RWPE1 (cell line): ENCODE results near the gene ARMC8.
A peak's percentile ranks its signal among the peaks of the same experiment; 100 is the strongest.

Experiments used
- CTCF ChIA-PET: fragments of 350-600 bp; sonication (Branson Sonifier 250); formaldehyde crosslinking; extraction: SDS; loops from one replicate; lab custom pipeline; 2021; lab: Yijun Ruan, JAX
- POLR2A ChIA-PET: fragments of 400-600 bp; formaldehyde crosslinking; extraction: SDS; loops from one replicate; lab custom pipeline; 2020; ENCODE audit warnings: antibody characterized with exemption; ENCODE audit not compliant: low non-redundant PET; lab: Yijun Ruan, JAX
- DNase-seq: peaks from one replicate; pipeline ENCODE4 v3.0.0; 2012; ENCODE audit warnings: low spot score
- H3K27ac ChIP-seq: fragments of 450-650 bp; 2 replicates; pipeline ENCODE4 v1.5.1; 2017
- CTCF ChIP-seq: fragments of 450-650 bp; conservative IDR thresholded peaks from 2 replicates; pipeline ENCODE4 v1.5.1; 2017; ENCODE audit warnings: low read depth, mild to moderate bottlenecking

The ARMC8 gene

DNA sequence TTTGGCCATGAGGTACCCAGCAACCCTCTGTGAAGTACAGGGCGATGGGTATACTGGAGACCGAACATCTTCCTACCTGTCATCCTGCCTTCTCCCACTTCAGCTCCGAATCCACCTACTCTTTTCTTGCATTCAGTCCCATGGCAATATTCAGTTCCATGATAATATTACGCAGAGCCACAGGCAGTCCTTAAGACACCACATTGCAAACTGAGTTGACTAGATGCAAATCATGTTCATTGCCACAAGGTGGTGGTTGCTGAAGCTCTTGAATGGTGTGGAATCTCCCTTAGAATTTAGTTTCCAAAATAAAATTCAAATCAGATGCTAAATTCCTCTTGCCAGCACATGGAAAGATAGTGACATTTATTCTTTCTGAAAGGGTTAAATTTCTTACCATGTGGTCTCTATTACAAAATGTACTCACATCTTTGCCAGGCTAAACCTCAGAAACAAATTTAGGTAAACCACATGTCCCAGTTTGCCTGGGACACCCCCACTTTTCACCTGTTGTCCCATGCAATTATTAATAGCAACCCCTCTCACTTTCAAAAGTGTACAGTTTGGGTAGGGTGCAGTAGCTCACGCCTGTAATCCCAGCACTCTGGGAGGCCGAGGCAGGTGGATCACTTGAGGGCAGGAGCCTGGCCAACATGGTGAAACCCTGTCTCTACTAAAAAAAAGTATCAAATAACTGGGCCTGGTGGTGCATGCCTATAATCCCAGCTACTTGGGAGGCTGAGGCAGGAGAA is 144.2 kb downstream of the ARMC8 start:
- no peak for TF ChIP-seq CTCF
- ChIA-PET POLR2A (no interaction called here), CTCF (interaction anchor here (0.5 to 1.9 kb wide), 10 partner anchors 12 to 1055 kb away, joined by 3 to 6 read pairs (median 4); partner anchors contain the start of gene ESYT3)
- no peak for DNase-seq
- H3K27ac ChIP-seq: no peak overlapping the region

DNA sequence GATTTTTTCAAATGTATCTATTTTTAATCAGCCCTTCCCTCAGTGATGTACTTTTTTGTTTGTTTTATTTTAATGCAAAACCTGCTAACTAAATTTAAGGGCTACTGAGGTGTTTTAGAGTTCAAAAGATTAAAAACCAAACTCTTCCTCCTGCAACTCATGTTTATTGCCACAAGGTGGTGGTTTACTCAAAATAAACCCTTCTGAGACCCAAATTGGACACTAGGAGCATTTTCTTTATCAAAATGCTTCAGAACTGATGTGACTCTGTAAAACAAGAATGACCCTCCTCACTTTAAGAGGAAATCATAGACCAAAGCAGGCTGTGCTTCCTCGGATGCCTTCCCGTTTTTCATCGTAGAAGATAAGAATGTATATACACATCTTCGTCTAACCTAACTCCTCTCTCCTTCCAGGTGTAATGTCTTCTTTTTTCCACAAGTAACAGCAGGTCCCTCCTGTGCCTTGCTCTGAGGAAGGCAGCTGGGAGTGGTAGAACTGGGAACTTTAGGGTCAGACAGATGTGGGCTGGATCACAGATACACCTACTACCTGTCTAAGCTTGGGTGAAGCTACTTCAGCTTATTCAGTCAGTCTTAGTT is 145.5 kb downstream of the ARMC8 start:
- CTCF ChIA-PET: interaction anchor here (0.6 to 1.9 kb wide), 4 partner anchors 15 to 591 kb away, joined by 3 to 8 read pairs (median 4); no protein-coding TSS in a partner anchor
- peak; percentile 49 for DNase-seq
- POLR2A ChIA-PET: no interaction called here
- TF ChIP-seq CTCF: peak; percentile 67
- no peak overlapping the region for H3K27ac ChIP-seq

DNA sequence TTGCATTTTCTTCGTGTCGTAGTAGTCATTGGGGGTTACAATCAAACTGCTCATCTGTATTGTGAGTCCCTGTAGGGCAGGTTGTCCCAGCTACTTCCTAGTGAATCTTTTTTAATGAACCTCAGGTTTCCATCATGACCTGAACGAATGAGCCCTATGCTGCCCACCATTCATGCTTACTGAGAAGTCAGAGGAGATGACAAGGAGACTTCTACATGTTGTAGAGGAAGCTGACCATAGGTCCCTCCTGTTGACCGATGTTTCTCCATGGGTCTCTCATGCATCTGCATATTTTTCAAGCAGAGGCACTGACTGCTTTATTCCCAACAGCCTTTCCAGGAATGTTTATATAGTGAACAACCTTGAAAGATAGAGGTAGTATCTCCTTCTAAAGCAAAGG is 147.5 kb downstream of the ARMC8 start:
- ChIA-PET POLR2A (no interaction called here), CTCF (interaction anchor here (0.6 to 1.3 kb wide), 2 partner anchors 50 to 83 kb away, joined by 3 read pairs; no protein-coding TSS in a partner anchor)
- no peak for DNase-seq
- no peak overlapping the region for H3K27ac ChIP-seq
- no peak for TF ChIP-seq CTCF

- CTCF ChIA-PET: interaction anchor here (0.6 to 1.1 kb wide), 6 partner anchors 10 to 1116 kb away, joined by 3 to 7 read pairs (median 4); no protein-coding TSS in a partner anchor
- POLR2A ChIA-PET: no interaction called here
- no peak for TF ChIP-seq CTCF
- H3K27ac ChIP-seq: no peak overlapping the region
- no peak for DNase-seq
Observed at GRCh38 chr3:138336454-138336999, 149.4 kb downstream of the ARMC8 start.

DNA sequence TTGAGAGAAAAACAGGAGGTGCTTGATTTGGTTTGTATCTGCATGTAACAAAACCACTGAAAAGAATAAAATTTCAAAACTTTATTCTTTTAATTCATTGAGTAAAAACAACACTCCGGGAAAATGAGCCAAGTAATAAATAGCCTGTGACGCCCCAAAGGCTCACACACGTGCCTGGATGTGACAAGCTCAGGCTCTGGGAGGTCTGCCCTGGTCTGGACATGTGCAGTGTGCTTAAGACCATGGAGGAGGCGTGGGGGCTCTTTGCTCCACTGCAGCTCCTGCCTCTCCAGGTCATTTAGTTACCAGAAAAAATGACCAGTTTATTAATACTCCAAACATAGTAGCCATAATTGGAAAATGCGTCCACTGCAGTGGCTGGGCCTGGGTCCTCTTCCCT is 151.1 kb downstream of the ARMC8 start:
- no peak for DNase-seq
- TF ChIP-seq CTCF: no peak
- no peak overlapping the region for H3K27ac ChIP-seq
- ChIA-PET POLR2A (no interaction called here), CTCF (no interaction called here)

GRCh38 chr3:138338811-138339210 is 151.7 kb downstream of the ARMC8 start:
- H3K27ac ChIP-seq: no peak overlapping the region
- no peak for DNase-seq
- ChIA-PET CTCF (no interaction called here), POLR2A (no interaction called here)
- no peak for TF ChIP-seq CTCF
